Thyroid gland (tissue), 4 donors: ENCODE measurements around the gene DNPH1.

Source experiments
- CTCF ChIP-seq, 6 experiments: fragments of 200-600 bp in 3 of 6; fragments of 450-650 bp in 3 of 6; sonication (generic) in 3 of 6; IDR thresholded peaks; one replicate each; pipeline ENCODE4 v1.5.1; 2016 to 2019; ENCODE audit warnings: antibody characterized with exemption in 6 of 6, mild to moderate bottlenecking in 2 of 6, inconsistent platforms in 1 of 6, moderate library complexity in 1 of 6
- POLR2A ChIP-seq, 2 donors: fragments of 450-650 bp; IDR thresholded peaks; one replicate each; pipeline ENCODE4 v1.6.1; 2017; ENCODE audit warnings: antibody characterized with exemption in 2 of 2, mild to moderate bottlenecking in 2 of 2, moderate library complexity in 1 of 2

DNA sequence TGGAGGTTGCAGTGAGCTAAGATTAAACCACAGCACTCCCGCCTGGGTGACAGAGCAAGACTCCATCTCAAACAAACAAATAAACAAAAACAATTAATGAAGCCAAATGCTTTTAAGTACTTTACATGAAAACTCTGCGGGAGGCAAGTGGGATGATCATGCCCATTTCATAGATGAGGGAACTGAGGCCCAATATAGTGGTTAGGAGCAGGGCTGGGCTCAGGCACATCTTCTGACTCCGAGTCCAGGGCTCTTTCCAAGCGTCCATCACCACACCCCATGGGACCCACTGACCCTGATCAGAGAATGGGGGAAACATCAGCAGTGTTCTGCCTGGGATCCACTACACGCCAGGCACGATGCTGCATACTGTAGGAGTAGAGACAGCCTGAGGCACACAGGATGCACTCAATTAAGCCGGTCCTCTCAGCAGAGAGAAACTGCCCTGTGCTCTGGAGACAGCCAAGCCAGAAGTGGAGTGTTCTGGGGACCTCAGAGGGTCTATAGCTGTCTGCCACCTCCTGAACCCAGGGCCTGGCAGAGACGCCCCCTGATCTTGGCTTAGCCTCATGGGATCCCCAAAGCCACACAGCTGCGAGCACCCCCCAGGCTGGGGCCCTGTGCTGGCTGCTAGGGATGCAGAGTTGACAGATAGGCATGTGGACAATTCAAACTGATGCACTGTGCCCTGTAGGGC, 27.5 kb upstream of the DNPH1 start:
- TF ChIP-seq CTCF (IDR thresholded peaks at IDR 0.05) (no peak), POLR2A (IDR thresholded peaks at IDR 0.05) (no peak)
